Hepatic stellate cell (primary cell): Measurements from ENCODE around the gene RHBDF2.
"Not testable (repeated sequence)": the region's sequence is repeated elsewhere in the genome, so short reads cannot be mapped to it uniquely, and the experiment has no call there.

Source experiments
- DNase-seq: peaks from one replicate; pipeline ENCODE4 v3.0.0; 2011; ENCODE audit warnings: low spot score

The RHBDF2 gene

GRCh38 chr17:76538281-76538931 is 37.2 kb upstream of the RHBDF2 start:
- DNase-seq = peak; percentile 68

GRCh38 chr17:76537578-76538280 is 36.5 kb upstream of the RHBDF2 start, which contains the start of gene CYGB:
Gene CYGB (minus strand): TSS chr17:76537709. CDS start chr17:76537542, 167 bp downstream.
- peak; percentile 62 for DNase-seq

DNA sequence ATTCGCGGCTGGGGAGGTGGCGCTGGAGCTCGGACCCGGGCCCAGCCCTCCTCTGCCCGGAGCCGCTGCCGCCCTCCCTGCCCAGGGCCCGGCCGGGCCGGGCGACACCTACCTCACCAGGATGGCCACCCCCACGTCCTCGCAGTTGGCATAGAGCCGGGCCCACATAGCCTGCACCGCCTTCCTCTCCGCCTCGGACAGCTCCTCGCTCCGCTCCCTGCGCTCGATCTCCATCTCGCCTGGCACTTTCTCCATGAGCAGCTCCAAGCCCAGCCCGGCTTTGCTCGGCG is 36.0 kb upstream of the RHBDF2 start:
- peak; percentile 81 for DNase-seq

DNA sequence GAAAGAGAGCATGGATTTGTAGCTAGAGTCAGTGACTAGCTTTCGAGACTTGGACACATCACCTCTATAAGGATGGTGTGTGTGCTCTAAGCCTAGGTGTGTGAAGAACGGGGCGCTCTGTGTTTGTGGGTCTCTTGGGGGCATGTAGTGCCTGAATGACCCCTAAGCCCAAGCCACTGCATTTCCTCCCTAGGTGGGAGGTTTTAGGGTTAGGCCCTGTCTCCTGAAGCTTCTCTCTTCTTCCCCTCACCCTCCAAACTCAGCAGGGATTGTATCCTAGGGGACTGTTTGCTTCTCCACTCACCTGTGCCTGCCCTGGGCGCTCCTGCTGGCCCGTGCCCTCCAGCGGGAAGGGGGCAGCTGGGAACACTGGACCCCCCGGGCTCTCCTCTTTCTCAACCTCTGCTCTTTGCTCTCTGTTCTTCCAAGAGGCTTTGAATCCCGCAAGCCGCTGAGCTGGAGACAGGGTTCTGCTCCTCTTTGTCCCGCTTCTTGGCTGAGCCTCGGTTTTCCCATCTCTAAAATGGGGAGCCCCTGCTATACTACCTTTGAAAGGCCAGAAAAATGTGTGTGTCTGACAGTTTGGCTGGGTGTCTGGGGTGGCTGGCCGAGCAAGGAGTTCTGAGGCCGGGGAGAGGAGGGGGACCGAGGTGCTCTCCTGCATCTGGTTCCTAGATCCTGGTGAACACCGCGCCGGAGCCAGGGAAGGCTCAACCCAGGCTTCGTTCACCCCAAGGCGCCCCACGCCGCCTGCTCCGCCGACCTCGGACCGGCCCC is 35.5 kb upstream of the RHBDF2 start:
- DNase-seq = no peak

DNA sequence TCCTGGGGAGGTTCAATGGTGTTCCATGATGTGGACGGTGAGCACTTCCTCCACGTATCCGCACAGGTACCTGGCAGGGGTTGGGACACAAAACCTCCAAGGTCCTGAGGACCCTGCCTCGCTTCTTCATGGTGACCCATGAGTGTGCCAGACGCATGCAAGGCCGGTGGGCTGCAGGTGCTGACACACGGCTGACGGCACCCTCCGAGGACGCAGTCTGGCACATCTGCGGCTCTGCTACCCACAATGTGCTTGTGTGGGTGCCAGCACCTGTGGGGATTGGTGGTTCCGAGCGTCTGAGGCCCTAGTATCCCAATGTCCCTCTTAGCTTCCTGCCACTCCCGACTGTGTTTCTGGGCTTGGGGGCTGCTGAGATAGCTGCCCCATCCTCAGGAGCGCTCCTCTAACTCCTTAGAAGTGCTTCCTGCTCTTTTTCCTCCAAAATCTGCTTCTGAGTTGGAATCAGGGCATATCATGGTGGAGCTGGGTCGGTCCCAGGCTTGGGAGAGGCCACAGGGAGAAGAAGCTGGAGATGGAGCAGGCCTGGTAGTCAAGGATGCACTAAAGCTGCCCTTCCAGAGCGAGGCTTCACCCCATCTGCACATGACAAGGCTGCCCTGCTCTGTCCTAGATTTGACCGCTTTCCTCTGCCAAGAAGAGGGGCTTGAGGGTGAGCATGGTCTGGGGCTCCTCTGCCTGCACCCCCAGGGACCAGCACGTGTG is 34.7 kb upstream of the RHBDF2 start:
- DNase-seq = no peak

- no peak for DNase-seq
Measured at GRCh38 chr17:76534831-76535732, 33.9 kb upstream of the RHBDF2 start.

- not testable (repeated sequence) for DNase-seq
Measured at GRCh38 chr17:76533640-76534359, 32.6 kb upstream of the RHBDF2 start.

DNA sequence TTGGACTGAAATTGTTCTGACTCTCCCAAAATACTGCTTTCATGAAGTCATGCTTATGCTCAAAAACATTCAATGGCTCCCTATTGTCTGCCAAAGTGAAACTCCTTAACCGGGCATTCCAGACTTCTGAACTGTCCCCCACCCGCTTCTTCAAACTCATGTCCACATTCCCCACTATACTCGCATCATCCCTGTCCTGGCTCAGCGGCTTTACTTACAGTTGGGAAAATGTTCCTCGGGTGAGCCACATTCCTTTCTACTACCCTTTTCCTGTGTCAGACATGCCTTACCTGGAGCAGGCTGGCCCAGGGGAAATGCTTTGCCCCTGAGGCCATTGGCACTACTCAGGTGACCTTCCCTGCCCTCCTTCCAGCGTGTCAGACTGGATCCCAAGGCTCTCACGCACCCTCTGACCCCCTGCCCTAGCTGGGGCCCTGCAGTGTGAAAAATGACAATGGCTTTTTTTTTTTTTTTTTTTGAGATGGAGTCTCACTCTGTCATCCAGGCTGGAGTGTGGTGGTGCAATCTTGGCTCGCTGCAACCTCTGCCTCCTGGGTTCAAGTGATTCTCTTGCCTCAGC is 30.9 kb upstream of the RHBDF2 start:
- DNase-seq = no peak

- no peak for DNase-seq
Measured at GRCh38 chr17:76531486-76532038, 30.3 kb upstream of the RHBDF2 start.

DNA sequence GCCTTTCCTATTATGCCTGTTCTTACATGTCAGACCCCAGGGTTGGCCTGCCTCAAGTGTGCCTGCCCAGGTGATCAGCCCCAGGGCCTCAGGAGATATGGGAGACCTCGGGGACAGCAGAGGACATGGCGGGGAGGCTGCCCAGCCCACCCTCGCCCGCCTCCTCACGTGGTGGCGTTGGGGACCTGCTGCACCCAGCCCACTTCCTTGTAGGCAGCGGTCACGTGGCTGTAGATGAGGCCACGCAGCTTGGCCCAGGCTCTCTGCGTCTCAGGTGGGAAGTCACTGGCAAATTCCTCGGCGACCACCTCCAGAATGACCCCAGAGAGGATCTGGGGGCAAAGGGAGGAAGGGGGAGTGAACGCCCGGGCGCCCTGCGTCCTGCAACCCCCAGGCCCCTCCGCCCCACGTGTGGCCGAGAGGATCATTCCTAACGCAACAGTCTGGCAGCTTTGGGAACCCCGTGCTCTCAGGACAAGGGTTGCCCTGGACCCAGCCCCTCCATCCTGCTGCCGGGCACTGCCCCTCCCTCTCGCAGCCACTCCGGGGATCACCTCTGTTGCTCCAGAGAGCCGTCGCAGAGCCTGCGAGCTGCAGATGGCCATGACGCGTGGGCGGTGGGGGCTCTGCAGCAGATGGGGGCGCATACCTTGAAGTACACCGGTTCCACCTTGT is 29.7 kb upstream of the RHBDF2 start:
- DNase-seq = no peak

GRCh38 chr17:76530095-76530723 is 29.0 kb upstream of the RHBDF2 start:
- DNase-seq = peak; percentile 66

GRCh38 chr17:76529224-76530094 is 28.2 kb upstream of the RHBDF2 start:
- peak; percentile 79 for DNase-seq

DNA sequence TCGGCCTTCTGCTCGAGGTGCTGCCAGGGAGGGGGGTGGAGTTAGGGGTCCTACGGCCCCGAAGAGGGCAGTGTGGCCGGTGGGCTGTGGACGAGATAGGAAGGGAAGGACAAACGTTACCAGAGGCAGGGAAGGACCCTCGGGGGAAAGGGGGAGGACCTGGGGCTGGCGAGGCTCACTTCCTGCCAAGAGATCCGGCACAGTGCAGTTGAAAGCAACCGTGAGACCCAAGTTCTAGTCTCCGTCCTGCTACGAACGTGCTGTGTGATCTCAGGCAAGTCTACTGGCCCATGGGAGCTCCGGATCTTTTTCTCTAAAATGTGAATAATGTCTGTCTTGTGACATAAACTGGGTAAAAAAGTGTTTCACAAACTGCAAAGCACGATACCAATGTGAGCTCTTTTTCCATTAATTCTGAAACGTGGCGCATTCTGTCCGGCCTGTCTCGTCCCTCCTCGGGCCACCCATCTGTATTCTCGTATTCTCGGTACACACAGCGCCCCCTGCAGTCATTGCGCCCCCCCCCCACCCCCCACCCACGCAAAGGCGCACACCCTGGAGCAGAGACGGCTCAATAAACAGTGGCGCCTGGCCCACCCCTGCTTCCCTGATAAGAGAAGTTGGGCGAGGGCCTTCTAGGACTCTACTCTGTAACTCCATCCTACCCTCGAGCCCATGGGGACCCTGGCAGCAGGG is 27.5 kb upstream of the RHBDF2 start:
- no peak for DNase-seq

- DNase-seq = no peak
Measured at GRCh38 chr17:76528156-76528527, 26.9 kb upstream of the RHBDF2 start.

- peak; percentile 75 for DNase-seq
Measured at GRCh38 chr17:76527430-76528111, 26.3 kb upstream of the RHBDF2 start.

GRCh38 chr17:76527016-76527415 is 25.8 kb upstream of the RHBDF2 start:
- not testable (repeated sequence) for DNase-seq

GRCh38 chr17:76525513-76525833 is 24.2 kb upstream of the RHBDF2 start:
- DNase-seq = not testable (repeated sequence)
